HG03378 (cell line): Measurements from ENCODE around the gene ATAD5.
"Not testable (repeated sequence)": the region's sequence is repeated elsewhere in the genome, so short reads cannot be mapped to it uniquely, and the experiment has no call there.

ENCODE experiments used
- ATAC-seq: cut with Tn5 transposase; IDR thresholded peaks from one replicate; pipeline ENCODE4 v1.9.1; 2021; ENCODE audit warnings: mild to moderate bottlenecking, moderate library complexity; ENCODE audit not compliant: unreplicated experiment

Gene ATAD5, protein sequence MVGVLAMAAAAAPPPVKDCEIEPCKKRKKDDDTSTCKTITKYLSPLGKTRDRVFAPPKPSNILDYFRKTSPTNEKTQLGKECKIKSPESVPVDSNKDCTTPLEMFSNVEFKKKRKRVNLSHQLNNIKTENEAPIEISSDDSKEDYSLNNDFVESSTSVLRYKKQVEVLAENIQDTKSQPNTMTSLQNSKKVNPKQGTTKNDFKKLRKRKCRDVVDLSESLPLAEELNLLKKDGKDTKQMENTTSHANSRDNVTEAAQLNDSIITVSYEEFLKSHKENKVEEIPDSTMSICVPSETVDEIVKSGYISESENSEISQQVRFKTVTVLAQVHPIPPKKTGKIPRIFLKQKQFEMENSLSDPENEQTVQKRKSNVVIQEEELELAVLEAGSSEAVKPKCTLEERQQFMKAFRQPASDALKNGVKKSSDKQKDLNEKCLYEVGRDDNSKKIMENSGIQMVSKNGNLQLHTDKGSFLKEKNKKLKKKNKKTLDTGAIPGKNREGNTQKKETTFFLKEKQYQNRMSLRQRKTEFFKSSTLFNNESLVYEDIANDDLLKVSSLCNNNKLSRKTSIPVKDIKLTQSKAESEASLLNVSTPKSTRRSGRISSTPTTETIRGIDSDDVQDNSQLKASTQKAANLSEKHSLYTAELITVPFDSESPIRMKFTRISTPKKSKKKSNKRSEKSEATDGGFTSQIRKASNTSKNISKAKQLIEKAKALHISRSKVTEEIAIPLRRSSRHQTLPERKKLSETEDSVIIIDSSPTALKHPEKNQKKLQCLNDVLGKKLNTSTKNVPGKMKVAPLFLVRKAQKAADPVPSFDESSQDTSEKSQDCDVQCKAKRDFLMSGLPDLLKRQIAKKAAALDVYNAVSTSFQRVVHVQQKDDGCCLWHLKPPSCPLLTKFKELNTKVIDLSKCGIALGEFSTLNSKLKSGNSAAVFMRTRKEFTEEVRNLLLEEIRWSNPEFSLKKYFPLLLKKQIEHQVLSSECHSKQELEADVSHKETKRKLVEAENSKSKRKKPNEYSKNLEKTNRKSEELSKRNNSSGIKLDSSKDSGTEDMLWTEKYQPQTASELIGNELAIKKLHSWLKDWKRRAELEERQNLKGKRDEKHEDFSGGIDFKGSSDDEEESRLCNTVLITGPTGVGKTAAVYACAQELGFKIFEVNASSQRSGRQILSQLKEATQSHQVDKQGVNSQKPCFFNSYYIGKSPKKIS (N-terminal part only)

GRCh38 chr17:30831663-30832437 is at the start of gene ATAD5:
ATAD5 (plus strand) TSS chr17:30831966; CDS start chr17:30832348, 382 bp downstream.
- ATAC-seq = peak; percentile 62

DNA sequence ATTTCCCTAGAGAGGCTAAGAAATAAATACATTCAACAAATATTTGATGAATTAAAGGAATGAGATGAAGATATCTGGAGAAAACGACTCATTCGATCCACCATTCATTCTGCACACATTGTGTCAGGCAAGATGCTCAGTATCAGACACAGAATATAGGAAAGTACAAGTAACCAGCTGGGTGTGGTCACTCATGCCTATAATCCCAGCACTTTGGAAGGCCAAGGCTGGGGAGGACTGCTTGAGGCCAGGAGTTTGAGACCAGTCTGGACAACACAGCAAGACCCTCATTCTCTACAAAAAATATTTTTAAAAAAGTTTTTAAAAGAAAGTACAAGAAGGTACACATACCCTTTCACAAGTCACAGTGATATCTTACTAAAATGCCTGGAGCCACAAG is 49.6 kb upstream of the ATAD5 start:
- no peak for ATAC-seq

GRCh38 chr17:30788918-30789317 is 42.8 kb upstream of the ATAD5 start:
- no peak for ATAC-seq

DNA sequence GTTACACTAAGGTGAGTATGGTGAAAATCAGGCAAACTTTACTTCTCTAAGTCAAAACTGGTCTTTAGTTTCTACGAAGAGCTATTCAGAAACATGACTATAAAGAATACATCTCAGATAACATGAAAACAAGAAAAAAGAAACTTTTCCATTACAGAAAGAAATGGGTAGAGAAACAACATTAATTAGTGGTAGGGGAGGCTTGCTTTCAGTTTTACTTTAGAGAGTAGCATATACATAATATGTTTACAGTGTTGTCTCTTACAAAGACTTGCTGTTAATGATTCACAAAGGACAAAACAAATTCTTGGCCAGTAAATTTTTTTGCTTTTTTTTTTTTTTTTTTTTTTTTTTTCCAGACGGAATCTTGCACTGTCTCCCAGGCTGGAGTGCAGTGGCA is 41.5 kb upstream of the ATAD5 start:
- ATAC-seq = no peak

DNA sequence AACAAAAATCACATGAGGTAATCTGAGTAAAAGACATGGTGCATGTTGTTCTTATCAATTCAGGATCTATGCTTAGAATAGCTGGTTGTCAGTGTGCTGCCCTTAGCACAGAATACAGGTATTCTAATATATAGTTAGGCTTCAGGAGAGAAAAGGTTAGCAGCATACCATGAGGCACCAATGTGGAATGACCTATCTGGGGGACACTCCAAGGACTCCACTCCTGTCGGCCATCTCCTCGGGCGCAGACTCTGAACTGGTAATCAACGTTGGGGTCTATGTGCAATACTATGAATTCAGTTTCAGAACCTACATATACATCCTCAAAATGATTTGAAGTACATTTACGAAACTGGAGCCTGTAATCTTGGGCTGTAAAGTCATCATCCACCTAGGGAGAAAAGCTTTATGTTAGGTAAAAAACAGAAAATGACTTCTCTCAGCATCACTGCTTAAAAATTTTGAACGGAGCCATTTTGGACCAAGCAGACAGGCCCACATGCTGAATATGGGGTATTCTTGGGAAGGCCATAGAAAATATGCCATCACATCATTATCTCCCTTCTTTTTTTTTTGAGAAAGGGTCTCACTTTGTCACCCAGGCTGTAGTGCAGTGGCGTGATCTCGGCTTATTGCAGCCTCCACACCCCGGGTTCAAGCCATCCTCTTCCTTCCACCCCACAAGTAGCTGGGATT is 38.3 kb upstream of the ATAD5 start:
- no peak for ATAC-seq

GRCh38 chr17:30794372-30794771 is 37.4 kb upstream of the ATAD5 start:
- ATAC-seq = no peak

GRCh38 chr17:30796016-30796415 is 35.8 kb upstream of the ATAD5 start:
- ATAC-seq = no peak

GRCh38 chr17:30801671-30802070 is 30.1 kb upstream of the ATAD5 start:
- ATAC-seq = no peak

GRCh38 chr17:30805944-30806456 is 25.8 kb upstream of the ATAD5 start:
- no peak for ATAC-seq

DNA sequence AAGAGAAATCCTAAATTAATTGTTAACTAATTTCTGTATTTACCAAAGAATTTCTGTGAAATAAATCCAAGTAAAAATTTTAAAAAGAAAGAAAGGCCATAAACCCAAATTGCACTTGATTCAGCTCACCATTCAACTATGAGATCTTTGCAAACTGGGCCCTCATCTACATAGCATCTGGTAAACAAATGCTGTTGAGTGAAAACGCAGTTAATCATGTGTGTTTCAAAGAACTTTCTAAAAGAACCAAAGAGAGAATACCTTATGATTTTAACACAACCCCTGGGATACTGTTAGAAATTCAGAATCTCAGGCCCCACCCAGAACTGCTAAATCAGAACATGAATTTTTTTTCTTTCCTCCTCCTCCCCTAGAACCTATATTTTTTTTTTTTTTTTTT is 23.9 kb upstream of the ATAD5 start:
- ATAC-seq = no peak

- ATAC-seq = peak; percentile 65
Observed at GRCh38 chr17:30808785-30809286, 22.9 kb upstream of the ATAD5 start.

DNA sequence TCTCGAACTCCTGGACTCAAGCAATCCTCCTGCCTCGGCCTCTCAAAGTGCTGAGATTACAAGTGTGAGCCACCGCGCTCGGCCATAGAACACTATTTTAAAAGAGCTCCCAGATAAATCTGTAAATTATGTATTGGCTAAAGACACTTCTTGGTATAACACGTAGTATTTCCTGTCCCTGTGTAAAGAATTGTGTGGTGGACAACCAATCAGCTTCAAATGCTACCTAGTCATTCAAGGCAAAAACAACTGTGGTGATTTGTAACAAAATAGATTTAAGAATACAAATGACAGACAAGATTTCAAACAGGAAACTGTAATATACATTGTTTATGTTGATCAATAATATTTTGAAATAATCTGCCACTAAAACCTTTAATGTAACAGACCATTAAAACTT is 21.9 kb upstream of the ATAD5 start:
- ATAC-seq = no peak

DNA sequence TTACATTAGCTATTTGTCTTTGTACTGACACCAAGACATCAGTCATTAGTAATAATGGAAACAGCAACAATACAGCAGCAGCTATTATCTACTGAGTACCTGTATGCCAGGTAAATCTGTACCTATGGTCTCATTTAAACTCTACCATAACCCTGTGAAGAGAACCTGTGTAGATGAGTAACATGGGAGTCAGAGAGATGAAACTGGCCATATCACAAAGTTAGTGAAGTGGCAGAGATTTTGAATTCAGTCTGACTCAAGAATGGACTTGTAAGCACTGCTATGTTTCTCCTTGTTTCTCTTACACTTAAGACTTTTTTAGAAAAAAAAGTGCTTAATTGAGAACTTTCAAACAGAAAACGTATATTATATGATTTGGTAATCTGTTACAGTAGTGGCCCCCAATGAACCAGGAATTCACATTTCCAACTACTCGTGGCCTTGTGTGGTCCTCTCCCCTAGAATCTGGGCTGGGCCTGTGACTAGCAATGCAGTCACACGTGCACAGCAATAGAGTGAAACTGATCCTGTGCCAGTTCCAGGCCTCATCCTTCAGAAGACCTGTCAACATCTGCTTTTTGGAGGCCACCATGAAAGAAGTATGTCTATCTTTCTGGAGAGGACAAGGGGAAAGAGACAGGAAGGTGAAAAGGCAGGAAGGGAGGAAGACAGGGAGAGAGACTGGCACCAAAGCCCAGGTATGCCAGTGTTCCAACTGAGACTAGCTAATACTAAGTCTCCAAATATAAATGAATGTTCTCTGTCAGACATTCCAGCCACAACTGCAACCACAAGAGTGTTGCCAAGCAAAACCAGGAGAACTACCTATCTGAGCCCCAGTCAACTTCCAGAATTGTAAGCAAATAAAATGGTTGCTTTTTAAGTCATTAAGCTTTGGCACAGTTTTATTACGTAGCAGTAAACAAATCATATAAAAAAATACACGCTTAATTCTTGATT is 19.3 kb upstream of the ATAD5 start:
- no peak for ATAC-seq

DNA sequence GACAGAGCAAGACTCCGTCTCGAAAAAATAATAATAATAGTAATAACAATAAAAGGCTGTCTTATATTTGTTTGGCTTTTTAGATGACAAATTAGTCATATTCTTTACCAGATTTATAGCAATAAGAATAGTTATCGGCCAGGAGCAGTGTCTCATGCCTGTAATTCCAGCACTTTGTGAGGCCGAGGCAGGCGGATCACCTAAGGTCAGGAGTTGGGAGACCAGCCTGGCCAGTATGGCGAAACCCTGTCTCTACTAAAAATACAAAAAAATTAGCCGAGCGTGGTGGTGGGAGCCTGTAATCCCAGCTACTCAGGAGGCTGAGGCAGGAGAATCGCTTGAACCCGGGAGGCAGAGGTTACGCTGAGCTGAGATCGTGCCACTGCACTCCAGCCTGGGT is 17.5 kb upstream of the ATAD5 start:
- not testable (repeated sequence) for ATAC-seq

DNA sequence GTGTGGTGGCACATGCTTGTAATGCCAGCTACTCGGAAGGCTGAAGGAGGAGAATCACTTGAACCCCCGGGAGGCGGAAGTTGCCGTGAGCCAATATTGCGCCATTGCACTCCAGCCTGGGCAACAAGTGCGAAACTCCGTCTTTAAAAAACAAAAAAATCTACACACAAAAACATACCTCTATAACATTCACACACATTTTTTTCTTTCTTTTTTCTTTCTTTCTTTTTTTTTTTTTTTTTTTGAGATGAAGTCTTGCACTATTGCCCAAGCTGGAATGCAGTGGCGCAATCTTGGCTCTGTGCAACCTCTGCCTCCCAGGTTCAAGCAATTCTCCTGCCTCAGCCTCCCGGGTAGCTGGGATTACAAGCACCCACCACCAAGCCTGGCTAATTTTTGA is 16.9 kb upstream of the ATAD5 start:
- ATAC-seq = not testable (repeated sequence)

- ATAC-seq = no peak
Observed at GRCh38 chr17:30816165-30816564, 15.6 kb upstream of the ATAD5 start.

GRCh38 chr17:30819971-30820705 is 11.6 kb upstream of the ATAD5 start:
- no peak for ATAC-seq
